Chondrocyte (in vitro differentiated cells): Measurements from ENCODE around the gene ABHD4. TPM values are rescaled to one million over a fixed set of nuclear protein-coding genes. Genes with fewer than 3 reads are reported as not detected.

ENCODE experiments used
- DNase-seq: peaks from one replicate; pipeline ENCODE4 v3.0.0; 2021; ENCODE audit warnings: mixed read lengths, low spot score
- H3K27ac Mint-ChIP-seq: one replicate; pipeline ENCODE4 v1.8.0; 2021; ENCODE audit warnings: mild to moderate bottlenecking, moderate library complexity, mixed read lengths; ENCODE audit not compliant: unreplicated experiment
- H3K27me3 Mint-ChIP-seq: 2 replicates; pipeline ENCODE4 v1.8.0; 2021; ENCODE audit warnings: low read depth, mixed read lengths
- H3K36me3 Mint-ChIP-seq: 2 replicates; pipeline ENCODE4 v1.8.0; 2021; ENCODE audit warnings: low read depth, mixed read lengths
- H3K4me1 Mint-ChIP-seq: 2 replicates; pipeline ENCODE4 v1.8.0; 2021; ENCODE audit warnings: low read depth, mild to moderate bottlenecking, mixed read lengths
- H3K4me3 Mint-ChIP-seq: one replicate; pipeline ENCODE4 v1.8.0; 2021; ENCODE audit warnings: mild to moderate bottlenecking, moderate library complexity, mixed read lengths; ENCODE audit not compliant: unreplicated experiment
- H3K9me3 Mint-ChIP-seq: 2 replicates; pipeline ENCODE4 v1.8.0; 2021; ENCODE audit warnings: low read depth, mixed read lengths
- CTCF ChIP-seq: fragments of 200-600 bp; sonication (generic); IDR thresholded peaks from 2 replicates; pipeline ENCODE4 v1.5.0; 2021; ENCODE audit warnings: antibody characterized with exemption, mild to moderate bottlenecking, moderate library complexity
- total RNA-seq: library from RNA; stranded (reverse); gene quantifications from 3 replicates; pipeline ENCODE4 v1.2.1, GENCODE V29; 2021

The ABHD4 gene
- total RNA-seq, 1 donor from 2014 or later: 88.0 TPM

DNA sequence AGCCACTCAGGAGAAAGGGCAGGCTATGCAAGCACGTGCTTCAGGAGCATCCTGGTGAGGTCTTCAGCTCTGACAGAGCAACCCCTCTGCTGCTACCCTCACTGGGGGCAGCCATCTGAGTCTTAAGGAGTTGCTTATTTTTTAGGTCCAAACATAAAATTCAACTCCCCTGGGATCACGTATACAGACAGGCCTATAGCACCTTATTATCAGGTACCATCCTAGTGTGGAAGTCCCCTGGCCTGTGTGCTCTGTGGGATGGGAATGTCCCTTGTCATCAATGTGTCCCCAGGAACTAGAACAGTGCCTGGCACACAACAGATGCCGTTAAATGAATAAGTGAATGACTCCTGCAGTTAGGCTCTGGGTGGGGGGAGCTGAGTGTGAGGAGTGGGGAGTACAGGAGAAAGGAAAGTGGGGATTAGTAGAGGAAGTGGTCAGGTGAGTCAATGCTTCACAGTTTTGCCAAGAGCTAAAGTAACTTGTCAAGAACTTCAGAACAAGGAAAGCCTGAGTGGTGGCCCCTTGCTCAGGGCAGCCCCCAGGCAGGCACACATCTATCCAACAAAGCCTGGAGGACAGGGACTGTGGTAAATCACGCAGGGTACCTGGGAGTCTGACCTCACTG is 42.6 kb upstream of the ABHD4 start:
- Mint-ChIP-seq H3K9me3 (no peaks in the 10 kb centered on the region), H3K27ac (peak overlapping the region; percentile 27), H3K27me3 (no peaks in the 10 kb centered on the region), H3K4me1 (peaks cover 47% of the 10 kb centered on the region), H3K36me3 (no peaks in the 10 kb centered on the region), H3K4me3 (no peak overlapping the region)
- no peak for TF ChIP-seq CTCF
- no peak for DNase-seq

DNA sequence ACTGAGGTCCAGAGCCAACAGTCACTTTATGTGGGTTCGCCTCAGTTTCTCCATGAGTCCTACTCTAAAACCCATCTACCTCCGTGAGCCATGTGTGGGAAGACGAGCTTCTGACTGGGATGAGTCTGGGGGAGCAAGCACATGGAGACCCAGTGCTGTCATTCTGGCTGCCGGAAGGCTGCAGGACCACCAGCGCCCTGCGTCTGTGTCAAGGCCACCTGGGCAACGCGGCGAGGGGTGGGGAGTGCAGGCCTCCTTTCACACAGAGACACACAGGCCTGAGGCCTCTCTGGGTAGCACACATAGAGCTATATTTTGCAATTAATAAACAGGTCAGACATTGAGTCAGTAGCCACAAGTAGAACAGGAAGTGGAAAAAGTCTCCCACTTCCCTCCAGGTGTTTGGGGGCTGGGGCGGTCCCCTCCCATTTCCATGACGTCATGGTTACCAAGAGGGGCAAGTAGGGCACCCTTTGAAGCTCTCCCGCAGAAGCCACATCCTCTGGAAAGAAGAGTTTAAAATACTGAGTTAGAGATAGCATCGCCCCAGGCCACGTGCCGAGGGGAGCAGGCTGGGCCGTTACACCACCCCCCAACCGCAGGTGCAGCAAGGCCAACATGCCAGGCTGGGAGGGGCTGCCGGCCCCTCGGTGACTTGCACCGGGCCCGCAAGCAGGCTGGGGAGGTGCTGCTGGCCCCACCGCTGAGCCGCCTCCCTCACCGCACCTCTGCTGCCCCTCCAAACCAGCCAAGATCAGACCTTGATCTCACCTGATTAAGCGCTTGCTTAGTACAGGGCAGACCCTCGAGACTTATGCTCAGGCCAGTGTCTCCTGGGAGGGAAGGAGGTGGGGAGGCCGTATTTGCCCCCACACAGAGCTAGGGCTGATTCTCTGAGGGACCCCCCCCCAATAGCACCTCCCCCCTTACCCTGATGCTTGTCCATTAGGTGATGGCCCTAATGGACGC is 41.8 kb upstream of the ABHD4 start:
- no peaks in the 10 kb centered on the region for H3K27me3 Mint-ChIP-seq
- no peak for TF ChIP-seq CTCF
- peaks cover 2% of the 10 kb centered on the region for H3K36me3 Mint-ChIP-seq
- H3K4me3 Mint-ChIP-seq: no peak overlapping the region
- DNase-seq: no peak
- H3K4me1 Mint-ChIP-seq: peaks cover 39% of the 10 kb centered on the region
- H3K9me3 Mint-ChIP-seq: no peaks in the 10 kb centered on the region
- peak overlapping the region; percentile 93 for H3K27ac Mint-ChIP-seq

DNA sequence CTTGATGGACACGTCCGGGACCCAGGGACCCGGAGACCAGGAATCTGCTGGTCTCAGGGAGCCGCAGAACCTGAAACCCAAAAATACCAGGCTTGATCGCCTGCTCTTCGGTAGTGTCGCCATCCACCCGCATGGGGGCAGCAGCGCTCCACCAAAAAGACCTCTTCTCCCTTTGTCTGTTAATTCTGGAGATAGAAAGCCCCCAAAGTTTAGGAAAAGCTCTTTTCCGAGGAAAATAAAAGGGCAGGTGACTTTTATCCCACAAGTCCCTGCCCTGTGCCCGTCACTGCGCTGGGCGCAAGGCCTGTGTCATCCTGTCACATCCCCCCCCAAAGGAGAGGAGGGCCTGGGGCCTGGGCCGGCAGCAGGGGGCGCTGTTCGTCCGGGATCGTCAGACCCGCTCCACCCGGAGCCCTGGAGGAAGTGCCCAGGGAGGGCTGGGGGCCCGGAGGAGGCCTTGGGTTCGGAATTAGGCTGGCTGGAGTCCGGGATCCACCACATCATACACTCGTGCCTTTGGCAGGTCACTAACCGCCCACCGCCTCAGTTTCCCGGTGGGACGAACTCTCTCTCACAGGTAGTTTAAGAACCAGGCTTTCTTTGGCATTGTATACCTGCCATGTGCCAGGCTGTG is 41.0 kb upstream of the ABHD4 start:
- no peaks in the 10 kb centered on the region for H3K9me3 Mint-ChIP-seq
- H3K4me1 Mint-ChIP-seq: peaks cover 37% of the 10 kb centered on the region
- peak overlapping the region; percentile 93 for H3K27ac Mint-ChIP-seq
- peak; percentile 100 for TF ChIP-seq CTCF
- H3K4me3 Mint-ChIP-seq: peak overlapping the region; percentile 65
- DNase-seq: no peak
- H3K27me3 Mint-ChIP-seq: no peaks in the 10 kb centered on the region
- H3K36me3 Mint-ChIP-seq: peaks cover 6% of the 10 kb centered on the region

DNA sequence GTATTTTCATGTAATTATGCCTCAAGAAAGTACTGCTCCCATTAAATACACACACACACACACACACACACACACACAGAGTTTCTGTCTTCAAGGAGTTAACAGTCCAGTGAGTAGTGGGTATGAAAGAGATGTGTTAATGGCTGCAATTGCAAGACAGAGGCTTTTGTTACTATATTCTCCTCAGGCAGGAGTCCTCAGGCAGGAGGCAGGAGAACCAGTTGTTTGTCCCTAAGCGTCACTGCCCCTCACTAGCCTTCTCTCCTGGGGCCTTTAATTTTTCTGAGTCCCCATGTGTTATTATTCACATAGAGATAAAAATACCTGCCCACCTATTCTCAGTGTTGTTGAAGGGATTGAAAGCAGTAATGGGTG is 40.3 kb upstream of the ABHD4 start:
- Mint-ChIP-seq H3K4me1 (peaks cover 33% of the 10 kb centered on the region), H3K9me3 (no peaks in the 10 kb centered on the region), H3K27ac (no peak overlapping the region)

More for the DNA sequence above, 40.3 kb upstream of the ABHD4 start:
- TF ChIP-seq CTCF: no peak
- Mint-ChIP-seq H3K27me3 (no peaks in the 10 kb centered on the region), H3K36me3 (peaks cover 6% of the 10 kb centered on the region), H3K4me3 (no peak overlapping the region)
- DNase-seq: no peak
